Fibroblast of gingiva (primary cell): Measurements from ENCODE around the gene LRIT2.

Experiments
- DNase-seq: peaks from one replicate; pipeline ENCODE4 v3.0.0-alpha.2; 2011; ENCODE audit warnings: low read depth

The LRIT2 gene

DNA sequence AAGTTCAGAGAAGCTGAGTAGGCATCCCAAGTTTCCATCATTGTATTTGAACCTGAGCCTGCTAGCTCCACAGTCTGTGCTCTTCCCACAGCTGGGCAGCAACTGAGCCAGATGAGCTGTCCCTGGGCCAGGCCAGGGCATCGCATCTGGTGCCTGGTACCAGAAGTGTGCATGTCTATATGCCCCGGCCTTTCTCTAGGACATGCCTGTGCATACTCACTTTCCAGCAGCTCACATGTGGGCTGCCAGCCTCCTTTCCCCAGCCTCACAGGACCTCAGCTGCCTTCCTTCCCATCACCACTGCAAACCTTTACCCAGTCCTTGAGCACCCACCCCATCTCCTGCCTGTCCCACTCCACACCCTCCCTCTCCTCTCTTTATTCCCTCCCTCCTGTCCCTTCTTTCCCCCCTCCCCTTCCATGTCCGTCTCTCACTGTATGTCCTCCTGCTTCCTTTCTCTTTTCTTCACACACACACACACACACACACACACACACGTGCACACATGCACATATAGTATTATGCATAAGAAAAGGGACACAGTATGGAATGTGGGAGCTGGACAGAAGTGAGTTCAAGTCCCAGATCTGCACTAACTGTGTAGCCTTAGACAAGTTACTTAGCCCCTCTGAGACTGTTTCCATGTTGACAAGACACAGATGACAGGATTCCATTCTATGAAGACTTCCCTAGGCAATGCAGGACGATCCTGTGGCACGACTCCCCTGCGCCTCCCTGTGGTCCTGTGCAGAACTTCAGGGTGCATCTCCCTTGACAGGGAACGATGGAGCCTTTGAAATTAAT lies 20.1 kb downstream of the LRIT2 start:
- peak; percentile 16 for DNase-seq

DNA sequence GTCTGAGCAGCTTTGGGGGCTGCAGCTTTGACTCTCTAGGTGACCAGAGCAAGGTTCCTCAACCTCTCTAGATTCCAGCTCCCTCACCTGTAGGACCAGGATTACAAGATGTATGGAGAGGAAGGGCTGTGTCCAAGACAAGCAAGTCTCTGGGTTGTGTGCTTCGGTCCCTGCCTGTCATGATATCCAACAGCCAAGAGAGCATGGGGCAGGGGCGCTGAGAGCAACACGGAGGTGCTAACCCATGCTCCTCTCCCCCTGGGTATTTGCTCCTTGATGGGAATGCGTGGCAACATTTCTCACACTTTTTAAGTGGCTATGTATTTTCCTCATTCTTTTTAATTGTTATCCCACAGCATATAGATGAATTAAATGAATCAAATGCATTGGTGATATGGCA lies 20.7 kb downstream of the LRIT2 start:
- no peak for DNase-seq

DNA sequence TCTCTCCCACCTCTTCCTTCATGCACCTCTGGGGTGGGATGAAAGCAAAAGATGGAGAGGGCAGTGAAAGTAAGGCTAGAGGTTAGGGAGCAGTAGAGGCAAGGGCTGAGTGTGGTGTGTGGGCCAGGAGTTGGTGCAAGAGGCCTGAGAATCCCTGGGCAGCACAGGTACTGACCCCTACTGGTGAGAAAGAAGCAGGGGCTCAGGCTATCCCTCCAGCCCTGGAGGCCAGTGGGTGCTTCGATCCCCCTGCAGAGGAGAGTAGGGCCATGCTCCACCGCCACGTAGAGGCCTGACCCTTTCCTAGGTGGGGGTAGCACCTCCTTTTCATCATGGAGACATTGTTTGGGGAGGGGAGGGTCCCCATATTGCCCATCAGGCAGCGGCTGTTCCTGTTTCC lies 21.2 kb downstream of the LRIT2 start:
- no peak for DNase-seq

GRCh38 chr10:84202349-84202748 lies 23.0 kb downstream of the LRIT2 start:
- no peak for DNase-seq

DNA sequence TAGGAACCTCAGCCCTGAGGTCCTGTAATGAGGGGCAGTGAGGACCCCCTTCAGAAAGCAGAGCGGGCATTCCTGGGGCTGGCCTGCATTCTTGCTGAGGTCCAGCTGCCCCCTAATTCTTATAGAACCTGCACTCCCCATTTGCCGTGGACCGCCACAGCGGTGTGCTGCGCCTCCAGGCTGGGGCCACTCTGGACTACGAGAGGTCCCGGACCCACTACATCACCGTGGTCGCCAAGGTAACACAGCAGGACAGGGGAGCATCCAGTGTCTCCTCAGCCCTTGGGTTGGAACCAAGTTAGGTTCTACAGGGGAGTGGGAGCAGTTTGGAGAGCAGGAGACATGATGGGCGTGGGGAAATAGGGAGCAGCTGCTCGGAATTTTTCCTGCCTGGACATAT lies 23.7 kb downstream of the LRIT2 start:
- DNase-seq = no peak

- no peak for DNase-seq
Measured at GRCh38 chr10:84201244-84201606, 24.1 kb downstream of the LRIT2 start.

DNA sequence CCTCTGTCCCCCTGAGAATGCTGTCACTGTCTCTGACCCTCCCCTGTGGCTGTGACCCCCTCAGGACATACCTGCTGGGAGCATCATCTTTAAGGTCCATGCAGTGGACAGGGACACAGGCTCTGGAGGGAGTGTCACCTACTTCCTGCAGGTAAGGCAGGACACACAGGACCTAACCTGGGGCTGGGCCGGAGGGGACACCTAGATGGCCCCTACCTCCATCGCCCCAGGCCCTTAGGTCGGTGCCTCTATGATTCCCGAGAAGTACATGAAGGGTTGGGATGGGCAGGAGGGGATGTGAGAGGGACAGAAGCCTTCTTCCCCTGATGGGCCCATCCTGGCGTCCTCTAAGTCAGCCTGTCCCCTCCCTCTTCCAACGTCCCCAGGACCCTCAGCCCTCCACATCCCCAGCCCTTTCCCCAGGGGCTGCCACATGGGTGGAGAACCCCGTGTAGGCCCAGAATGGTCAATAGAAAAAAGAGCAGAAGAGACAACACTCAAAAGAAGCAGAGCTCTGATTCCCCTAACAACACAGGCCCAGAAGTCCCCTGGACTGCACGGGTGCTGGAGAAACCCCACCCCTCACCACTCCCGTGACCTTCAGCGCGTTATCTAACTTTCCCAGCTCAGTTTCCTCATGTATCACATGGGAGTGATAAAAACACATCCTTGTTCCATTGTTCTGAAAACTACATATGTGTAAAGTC lies 24.7 kb downstream of the LRIT2 start:
- no peak for DNase-seq

- DNase-seq = no peak
Measured at GRCh38 chr10:84198206-84198915, 27.0 kb downstream of the LRIT2 start.

- no peak for DNase-seq
Measured at GRCh38 chr10:84197643-84198042, 27.7 kb downstream of the LRIT2 start.

DNA sequence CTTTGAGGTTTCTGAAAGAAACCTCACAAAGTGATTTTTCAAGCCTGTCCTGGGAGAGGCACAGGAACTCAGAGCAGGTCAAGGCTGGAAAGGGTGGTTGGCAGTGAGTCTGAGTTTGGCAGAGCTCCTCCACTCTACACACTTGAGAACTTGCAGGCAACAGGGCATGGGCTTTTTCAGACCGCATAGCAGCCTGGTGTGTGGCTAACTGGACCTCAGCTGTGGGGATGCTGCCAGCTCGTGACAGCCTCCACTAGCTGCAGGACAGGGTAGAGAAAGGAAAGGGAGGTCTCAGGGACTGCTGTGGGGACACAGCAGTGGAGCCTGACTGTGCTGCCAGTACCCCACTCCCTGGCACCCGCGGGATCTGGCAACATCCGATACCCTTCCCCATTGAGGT lies 28.4 kb downstream of the LRIT2 start:
- DNase-seq = no peak

- no peak for DNase-seq
Measured at GRCh38 chr10:84196083-84196482, 29.3 kb downstream of the LRIT2 start.

DNA sequence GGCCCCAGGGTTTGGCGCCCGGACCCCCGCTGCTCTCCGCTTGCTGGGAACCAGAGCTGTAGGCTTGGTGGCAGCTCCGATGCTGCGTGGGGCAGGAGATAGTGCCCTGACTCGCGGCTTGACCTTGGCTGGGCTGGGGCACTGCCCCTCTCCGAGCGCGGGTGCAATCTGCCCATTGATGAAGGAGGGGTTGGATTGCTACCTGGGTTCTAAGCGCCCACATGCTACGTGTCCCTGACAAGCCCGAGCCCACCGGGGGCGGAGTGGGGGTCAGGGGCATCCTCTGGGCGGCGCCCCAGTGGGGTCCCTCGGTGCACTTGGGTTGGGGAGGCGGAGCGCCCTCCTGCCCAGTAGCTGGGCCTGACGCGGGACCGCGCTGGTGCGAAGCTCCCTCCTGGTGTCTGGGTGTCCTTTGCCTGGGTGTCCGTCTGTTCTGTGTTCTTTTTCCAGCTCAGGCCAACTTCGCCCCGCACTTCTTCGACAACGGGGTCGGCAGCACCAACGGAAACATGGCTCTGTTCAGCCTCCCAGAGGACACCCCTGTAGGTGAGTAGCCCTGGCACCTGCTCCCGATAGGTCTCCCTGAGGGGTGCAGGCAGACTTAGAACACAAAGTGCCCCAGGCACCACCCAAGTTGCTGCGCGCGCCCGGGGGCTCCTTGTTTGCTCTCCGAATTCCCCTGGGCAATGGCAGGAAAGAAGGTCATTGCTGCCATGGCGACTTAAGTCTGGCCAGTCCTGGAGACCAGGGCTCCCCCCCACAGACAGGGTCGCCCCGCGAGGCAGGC lies 30.1 kb downstream of the LRIT2 start:
- DNase-seq = no peak

- DNase-seq = no peak
Measured at GRCh38 chr10:84194424-84195043, 30.8 kb downstream of the LRIT2 start, which contains the start of gene CDHR1. TSS of gene CDHR1 (plus strand) at chr10:84194537. CDS start at chr10:84194761, 224 bp downstream.

- no peak for DNase-seq
Measured at GRCh38 chr10:84193846-84194423, 31.4 kb downstream of the LRIT2 start.

- no peak for DNase-seq
Measured at GRCh38 chr10:84193327-84193726, 32.0 kb downstream of the LRIT2 start.

DNA sequence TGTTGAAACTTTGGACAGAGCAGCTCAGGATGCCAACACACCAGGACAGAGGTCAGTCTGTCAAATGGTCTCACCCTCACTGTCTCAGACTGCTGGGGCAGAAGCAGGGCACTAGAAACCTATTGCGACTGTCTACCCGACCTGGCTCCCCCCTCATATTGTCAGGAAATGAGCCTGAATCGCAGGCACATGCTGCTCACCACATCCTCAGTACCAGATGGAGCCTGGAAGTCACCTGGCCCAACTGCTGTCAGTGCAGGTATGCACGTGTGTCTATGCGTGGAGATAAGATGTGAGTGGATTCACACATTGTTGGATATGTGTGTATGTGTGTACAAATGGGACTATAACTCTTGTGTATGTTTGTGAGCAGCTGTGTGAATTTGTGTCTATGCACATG lies 34.2 kb downstream of the LRIT2 start:
- DNase-seq = no peak

DNA sequence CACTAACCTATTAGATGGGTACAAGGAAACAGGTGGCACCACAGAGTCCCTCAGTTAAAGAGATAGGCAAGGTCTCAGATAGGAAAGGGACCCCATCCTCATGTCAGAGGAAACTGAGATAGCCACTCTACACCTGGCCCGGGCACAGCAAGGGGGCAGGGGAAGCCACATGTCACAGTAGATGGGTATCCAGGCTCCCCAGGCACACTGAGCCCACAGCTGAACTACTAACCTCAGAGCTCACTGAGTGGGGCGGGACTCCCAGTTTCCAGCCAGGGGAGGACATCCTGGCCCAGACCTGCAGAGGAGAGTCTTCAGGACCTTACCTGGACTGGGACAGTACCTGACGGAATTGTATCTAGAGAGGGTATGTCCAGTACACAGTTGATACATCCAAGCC lies 34.7 kb downstream of the LRIT2 start:
- DNase-seq = no peak

GRCh38 chr10:84188815-84189214 lies 36.5 kb downstream of the LRIT2 start:
- no peak for DNase-seq

DNA sequence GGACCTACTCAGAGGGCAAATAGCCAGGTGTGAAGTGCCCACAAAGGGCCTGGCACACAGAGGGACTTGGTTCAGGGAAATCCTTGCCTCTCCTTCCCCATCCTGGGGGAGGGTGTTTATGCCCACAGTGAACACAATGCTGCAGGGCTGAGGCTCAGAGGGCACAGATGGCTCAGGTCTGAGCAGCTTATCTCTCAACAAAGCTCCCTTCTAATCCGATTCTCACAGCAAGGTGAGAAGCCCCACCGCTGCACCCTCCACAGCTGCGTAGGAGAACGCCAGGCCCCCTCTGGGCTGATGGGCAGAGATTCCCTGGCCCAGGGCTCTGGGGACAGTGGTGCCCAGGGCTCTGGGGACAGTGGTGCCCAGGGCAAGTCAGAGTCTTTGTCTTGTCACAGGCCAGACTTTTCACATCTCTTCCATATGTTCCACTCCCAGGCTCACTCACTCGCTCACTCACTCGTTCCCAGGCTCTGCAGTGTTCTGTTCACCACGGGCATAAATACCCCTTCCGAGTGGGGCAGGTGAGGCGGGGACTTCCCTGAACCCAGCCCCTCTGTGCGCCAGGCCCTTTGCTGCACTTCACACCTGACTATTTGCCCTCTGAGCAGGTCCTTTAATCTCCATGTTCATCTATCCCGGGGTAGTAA lies 39.7 kb downstream of the LRIT2 start:
- DNase-seq = no peak

DNA sequence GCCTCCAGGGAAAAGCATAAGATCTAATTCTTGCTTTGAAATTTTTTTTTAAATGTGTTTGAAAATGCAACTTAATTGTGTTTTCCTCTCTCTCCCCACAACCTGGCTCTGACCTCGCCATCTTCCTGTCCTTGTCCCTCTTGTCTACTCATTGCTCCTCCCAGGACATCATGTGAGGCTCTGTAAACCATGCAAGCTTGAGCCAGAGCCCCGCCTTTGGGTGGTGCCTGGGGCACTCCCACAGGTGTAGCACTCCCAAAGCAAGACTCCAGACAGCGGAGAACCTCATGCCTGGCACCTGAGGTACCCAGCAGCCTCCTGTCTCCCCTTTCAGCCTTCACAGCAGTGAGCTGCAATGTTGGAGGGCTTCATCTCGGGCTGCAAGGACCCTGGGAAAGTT lies 40.8 kb downstream of the LRIT2 start:
- no peak for DNase-seq

GRCh38 chr10:84181631-84182030 lies 43.7 kb downstream of the LRIT2 start:
- DNase-seq = no peak
